GM18951 (cell line): ENCODE measurements around the gene DYRK3.
"Not testable (repeated sequence)": the region's sequence is repeated elsewhere in the genome, so short reads cannot be mapped to it uniquely, and the experiment has no call there.

ENCODE experiments used
- POLR2A ChIP-seq: IDR thresholded peaks from 4 replicates; pipeline ENCODE4 v1.6.1; 2011; ENCODE audit warnings: mild to moderate bottlenecking; ENCODE audit not compliant: insufficient read length, insufficient read depth; ENCODE audit errors: extremely low read depth
- in situ Hi-C: fragments of 300-500 bp; cut with MboI; formaldehyde crosslinking; loops from one replicate; pipeline ENCODE4 v1.12.0; 2022; ENCODE audit warnings: low sequenced_read_pairs, mixed read lengths, inconsistent platforms; ENCODE audit not compliant: unreplicated experiment

DYRK3 gene

DNA sequence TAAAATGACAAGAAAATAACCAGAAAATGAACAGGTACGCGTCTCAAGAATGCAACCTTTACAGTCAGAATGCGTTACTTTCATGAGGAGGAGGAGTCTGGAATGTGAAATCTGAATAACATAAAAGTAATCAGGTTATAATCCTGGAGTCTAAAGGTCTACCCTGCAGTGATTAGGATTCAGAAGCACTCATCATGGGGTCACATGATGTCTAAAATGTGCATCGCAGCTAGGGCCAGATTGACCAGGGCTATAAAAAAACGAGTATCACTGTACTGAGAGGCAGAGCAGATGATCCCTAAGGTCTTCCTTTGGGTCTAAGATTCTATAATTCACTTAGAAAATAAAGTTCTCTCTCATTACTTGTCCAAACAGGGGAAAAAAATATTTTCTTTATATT, 30.5 kb upstream of the DYRK3 start:
- TF ChIP-seq POLR2A = no peak
- in situ Hi-C loops = no loop called here

DNA sequence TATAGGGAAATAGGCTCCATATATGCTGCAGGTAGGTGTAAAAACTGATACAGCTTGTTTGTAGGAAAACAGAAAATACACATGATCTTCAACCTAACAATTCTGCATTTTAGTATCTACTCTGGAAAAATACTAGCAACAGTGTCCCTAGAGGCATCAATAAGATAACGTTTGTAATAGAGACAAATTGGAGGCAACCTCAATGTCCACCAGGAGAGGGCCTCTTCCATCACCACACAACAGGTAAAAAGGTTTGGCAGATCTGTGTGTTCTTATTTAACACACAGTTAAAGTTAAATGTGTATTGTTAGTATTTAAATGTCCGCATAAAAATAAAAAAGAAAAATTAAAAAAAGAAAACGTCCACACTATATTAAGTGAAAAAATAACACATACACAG, 28.5 kb upstream of the DYRK3 start:
- TF ChIP-seq POLR2A = no peak
- in situ Hi-C loops = no loop called here

DNA sequence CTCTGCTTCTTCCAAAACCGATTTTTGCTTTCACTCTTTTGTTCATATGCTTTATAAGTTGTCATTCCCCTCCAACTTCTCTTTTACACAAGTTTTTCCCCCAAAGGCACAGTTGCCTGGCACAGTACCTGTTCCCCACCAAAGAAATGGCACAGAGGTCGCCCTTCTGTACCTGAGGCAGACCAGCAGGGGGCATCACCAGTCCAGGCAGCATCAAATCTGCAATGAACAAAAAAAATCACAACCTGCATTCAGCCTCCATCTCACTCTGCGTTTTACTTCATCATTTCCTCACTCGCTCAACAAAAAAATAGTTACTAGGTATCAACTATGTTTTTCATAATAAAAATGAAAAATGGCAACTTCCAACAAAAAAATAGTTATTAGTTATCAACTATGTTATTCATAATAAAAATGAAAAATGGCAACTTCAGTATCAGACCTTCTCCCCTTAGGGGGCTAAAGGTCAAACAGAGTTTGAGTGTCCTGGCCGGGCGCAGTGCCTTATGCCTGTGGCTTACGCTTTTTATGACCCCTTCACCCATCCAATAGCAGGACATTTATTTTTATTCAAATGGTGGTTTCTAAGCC, 27.1 kb upstream of the DYRK3 start:
- TF ChIP-seq POLR2A = no peak
- in situ Hi-C loops = no loop called here

- no peak for TF ChIP-seq POLR2A
- in situ Hi-C loops = no loop called here
These were observed 25.9 kb upstream of the DYRK3 start for GRCh38 chr1:206609229-206609991.

GRCh38 chr1:206612129-206612876, 23.0 kb upstream of the DYRK3 start, which contains the start of gene EIF2D:
TSS of gene EIF2D (minus strand) at chr1:206612465. CDS start at chr1:206612342, 123 bp downstream.
- in situ Hi-C loops = no loop called here
- TF ChIP-seq POLR2A = peak; percentile 94

DNA sequence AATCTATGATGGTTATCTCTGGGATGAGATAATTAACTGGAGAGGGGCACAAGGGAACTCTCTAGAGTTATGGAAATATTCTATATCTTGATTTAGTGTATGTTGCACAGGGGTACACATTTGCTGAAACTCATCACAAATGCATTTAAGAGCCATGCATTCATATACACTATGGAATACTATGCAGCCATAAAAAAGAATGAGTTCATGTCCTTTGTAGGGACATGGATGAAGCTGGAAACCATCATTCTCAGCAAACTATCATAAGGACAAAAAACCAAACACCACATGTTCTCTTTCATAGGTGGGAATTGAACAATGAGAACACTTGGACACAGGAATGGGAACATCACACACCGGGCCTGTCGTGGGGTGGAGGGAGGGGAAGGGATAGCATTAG, 8.9 kb upstream of the DYRK3 start:
- in situ Hi-C loops = not testable (repeated sequence)

DNA sequence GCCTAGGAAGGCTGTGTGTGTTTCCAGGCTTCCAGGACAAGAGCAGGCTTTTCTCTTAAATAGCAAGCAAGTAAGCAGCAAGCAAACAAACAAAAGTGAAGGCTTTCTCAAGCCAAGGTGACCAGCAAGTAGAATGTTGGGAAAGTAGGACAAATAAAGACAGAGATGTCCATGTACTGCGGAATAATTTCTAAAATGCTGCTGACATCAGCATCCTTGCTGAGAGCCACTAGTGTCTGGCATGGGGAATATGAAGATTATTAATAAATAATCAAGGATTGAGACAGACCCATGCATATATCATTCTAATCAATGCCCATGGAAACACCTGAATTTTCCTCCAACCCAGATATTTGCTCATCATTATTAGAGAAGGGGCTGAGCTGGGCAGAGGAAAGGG, 6.4 kb upstream of the DYRK3 start:
- in situ Hi-C loops = no loop called here
- TF ChIP-seq POLR2A = no peak

GRCh38 chr1:206631085-206631509, 4.2 kb upstream of the DYRK3 start:
- TF ChIP-seq POLR2A = no peak
- in situ Hi-C loops = no loop called here

GRCh38 chr1:206633708-206634121, 1.6 kb upstream of the DYRK3 start:
- in situ Hi-C loops = no loop called here
- TF ChIP-seq POLR2A = no peak

- TF ChIP-seq POLR2A = no peak
- in situ Hi-C loops = no loop called here
These were observed 814 bp upstream of the DYRK3 start for GRCh38 chr1:206634365-206635079.

DNA sequence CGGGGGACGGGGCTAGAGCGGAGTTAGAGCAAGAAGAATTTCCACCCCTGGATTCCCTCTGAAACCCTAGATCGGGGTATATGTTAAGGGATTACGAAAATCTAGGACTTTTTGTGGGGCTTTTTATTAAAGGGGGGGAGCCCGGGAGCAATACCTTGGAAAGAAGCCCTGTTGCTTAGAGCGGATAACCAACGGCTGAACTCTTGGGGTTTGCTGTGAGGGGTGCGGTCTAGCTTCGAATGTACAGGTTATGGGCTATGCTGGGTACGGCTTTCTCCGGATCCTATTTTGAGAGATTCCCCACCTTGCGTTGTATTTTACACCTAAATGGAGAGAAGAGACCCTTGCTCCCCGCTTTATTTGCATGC, 626 bp downstream of the DYRK3 start:
- in situ Hi-C loops = no loop called here
- no peak for TF ChIP-seq POLR2A

DNA sequence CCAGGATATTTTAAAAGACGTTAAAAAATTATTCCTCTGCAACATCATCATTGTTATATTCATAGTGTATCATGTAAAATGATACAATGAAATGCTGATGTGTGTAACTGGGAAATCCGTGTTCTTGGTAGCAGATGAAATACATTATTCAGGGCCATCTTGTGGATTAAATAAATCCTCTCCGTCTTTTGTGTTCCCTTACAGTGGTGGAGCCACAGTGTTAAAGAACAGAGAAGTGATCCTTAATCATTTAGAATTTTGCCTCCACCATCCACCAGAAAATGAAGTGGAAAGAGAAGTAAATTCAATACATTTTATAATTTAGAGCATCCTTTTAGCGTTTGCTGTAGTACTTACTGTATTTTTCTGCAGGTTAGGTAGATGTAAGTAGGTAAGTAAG, 1.3 kb downstream of the DYRK3 start:
- in situ Hi-C loops = no loop called here
- TF ChIP-seq POLR2A = no peak

DNA sequence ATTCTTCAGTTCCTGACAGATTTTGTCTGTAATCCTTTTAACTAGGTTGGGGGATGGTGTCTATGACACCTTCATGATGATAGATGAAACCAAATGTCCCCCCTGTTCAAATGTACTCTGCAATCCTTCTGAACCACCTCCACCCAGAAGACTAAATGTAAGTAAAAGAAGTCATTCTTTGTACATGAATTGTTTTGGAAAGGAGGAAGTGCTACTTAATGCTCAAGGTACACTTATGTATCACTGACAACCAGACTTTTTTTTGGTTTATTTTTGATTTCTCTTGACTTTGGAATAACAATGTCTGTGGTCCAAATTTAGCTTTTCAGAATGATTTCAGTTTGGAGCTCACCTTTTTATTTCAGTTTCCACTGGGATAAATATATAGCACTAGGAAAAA, 2.3 kb downstream of the DYRK3 start:
- no peak for TF ChIP-seq POLR2A
- in situ Hi-C loops = no loop called here

GRCh38 chr1:206642074-206642473, 6.7 kb downstream of the DYRK3 start:
- in situ Hi-C loops = not testable (repeated sequence)
